Measurements from ENCODE around the gene PTPRN2. TPM values are rescaled to one million over a fixed set of nuclear protein-coding genes. Genes with fewer than 3 reads are reported as not detected.

PTPRN2 gene
- total RNA-seq, 2 experiments from 2014 or later, result 0.46 to 0.51 TPM

GRCh38 chr7:157719008-157719682 is 868.5 kb downstream of the PTPRN2 start:
- ChIA-PET POLR2A (no interaction called here), CTCF (no interaction called here)
- ATAC-seq, result no peak
- no peaks in the 10 kb centered on the region for H3K4me1 Mint-ChIP-seq
- H3K27me3 Mint-ChIP-seq, result peaks cover 8% of the 10 kb centered on the region
- H3K36me3 Mint-ChIP-seq (ENCODE audit: low read depth), result no peaks in the 10 kb centered on the region
- no peak overlapping the region for H3K27ac Mint-ChIP-seq
- H3K4me3 Mint-ChIP-seq, result no peak overlapping the region
- H3K9me3 Mint-ChIP-seq (ENCODE audit: low read depth), result no peaks in the 10 kb centered on the region
- intact Hi-C loops (cut with DNase I, micrococcal nuclease), result no loop called here
- DNase-seq, result no peak

DNA sequence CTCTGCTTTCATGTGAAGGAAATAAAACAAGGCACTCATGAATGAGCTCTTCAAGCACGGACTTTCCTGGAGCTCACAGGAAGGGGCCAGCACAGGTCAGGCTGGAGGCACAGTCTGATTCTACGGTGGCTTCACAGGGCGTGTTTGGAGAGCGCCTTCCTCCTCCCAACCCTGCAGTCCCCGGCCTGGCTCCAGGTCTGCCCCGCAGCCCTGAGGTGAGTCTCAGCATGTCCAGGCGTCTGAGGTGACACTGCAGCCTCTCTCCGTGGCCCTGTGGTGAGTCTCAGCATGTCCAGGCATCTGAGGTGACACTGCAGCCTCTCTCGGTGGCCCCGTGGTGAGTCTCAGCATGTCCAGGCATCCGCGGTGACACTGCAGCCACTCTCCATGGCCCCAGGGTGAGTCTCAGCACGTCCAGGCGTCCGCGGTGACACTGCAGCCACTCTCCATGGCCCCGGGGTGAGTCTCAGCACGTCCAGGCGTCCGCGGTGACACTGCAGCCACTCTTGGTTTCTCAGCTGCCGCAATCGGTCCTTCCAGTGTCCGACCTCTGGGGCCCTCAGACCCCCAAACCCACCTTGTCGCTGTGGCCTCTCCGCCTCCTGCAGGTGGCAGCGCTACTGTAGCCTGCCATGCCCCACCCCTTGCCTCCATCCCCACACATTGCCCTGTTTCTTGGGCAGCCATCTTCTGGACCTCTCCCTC is 869.2 kb downstream of the PTPRN2 start:
- ATAC-seq, result no peak
- CTCF ChIA-PET, result no interaction called here
- Mint-ChIP-seq H3K36me3 (ENCODE audit: low read depth) (no peaks in the 10 kb centered on the region), H3K9me3 (ENCODE audit: low read depth) (no peaks in the 10 kb centered on the region), H3K27ac (no peak overlapping the region), H3K4me3 (no peak overlapping the region), H3K27me3 (peaks cover 2% of the 10 kb centered on the region), H3K4me1 (no peaks in the 10 kb centered on the region)
- no peak for DNase-seq
- intact Hi-C loops (cut with DNase I, micrococcal nuclease), result no loop called here
- POLR2A ChIA-PET, result no interaction called here

GRCh38 chr7:157717211-157718174 is 870.1 kb downstream of the PTPRN2 start:
- ChIA-PET CTCF (no interaction called here), POLR2A (no interaction called here)
- DNase-seq (no peak), ATAC-seq (no peak)
- H3K9me3 Mint-ChIP-seq (ENCODE audit: low read depth), result no peaks in the 10 kb centered on the region
- no peaks in the 10 kb centered on the region for H3K4me1 Mint-ChIP-seq
- H3K27ac Mint-ChIP-seq, result no peak overlapping the region
- no peaks in the 10 kb centered on the region for H3K36me3 Mint-ChIP-seq (ENCODE audit: low read depth)
- intact Hi-C loops (cut with DNase I, micrococcal nuclease), result no loop called here
- H3K4me3 Mint-ChIP-seq, result no peak overlapping the region
- H3K27me3 Mint-ChIP-seq, result no peaks in the 10 kb centered on the region

DNA sequence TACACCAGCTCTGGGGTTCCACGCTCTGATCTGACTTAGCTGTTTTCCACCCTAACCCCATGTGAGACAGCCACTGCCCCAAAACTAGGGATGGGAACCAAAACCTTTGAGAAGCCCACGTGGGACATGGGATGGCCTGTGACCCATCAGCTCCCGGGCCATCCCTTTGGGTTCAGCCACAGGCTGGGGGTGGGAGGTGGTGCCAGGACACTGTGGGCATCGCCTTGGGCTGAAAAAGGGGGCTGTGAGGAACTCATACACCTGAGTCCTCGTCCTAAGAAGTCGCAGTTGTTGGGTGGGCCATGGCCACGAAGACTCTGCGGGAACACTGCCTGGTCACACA is 871.7 kb downstream of the PTPRN2 start:
- ChIA-PET POLR2A (no interaction called here), CTCF (no interaction called here)
- ATAC-seq (no peak), DNase-seq (no peak)
- Mint-ChIP-seq H3K9me3 (ENCODE audit: low read depth) (no peaks in the 10 kb centered on the region), H3K36me3 (ENCODE audit: low read depth) (no peaks in the 10 kb centered on the region), H3K4me1 (no peaks in the 10 kb centered on the region), H3K27ac (no peak overlapping the region), H3K4me3 (no peak overlapping the region), H3K27me3 (no peaks in the 10 kb centered on the region)
- intact Hi-C loops (cut with DNase I, micrococcal nuclease), result no loop called here

DNA sequence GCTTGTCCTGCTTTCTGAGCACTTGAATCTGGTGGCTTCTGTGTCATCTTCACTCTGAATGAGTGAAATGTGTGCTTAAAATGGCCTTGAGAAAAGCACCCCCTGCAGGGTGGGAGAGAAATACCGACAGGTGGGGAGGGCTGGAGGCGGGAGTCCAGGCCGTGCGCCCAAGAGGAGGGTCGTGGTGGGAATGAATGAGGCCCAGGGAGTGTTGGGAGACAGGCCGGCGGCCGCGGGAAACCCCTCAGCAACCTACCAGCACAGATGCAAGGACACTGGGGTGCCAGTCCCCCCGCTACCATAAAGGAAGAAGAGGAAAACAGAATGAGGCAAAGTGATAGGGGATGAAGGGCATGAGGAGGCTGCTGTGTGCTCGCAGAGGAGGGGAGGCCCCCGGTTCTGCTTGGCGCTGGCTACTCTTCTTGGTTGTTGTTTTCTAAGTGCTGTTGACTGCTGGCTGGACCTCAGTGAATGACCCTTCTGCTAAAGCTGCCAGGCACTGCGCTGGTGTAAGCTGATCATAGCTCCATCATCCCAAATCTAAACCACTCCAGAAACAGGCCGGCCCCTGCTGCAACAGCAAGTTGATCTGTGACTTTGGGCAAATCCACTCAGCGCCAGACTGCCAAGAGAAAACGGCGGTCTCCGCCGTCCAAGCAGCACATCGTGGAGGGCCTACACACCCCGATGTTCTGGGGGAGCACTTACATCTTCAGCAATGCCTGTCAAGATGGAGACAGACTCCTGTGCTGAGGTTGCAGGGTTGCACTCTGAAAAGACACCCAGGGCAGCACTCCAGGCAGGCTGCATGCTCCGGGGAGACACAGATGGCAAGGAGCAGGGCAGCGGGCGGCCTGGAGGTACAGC is 872.3 kb downstream of the PTPRN2 start:
- ChIA-PET CTCF (no interaction called here), POLR2A (no interaction called here)
- intact Hi-C loops (cut with DNase I, micrococcal nuclease), result no loop called here
- ATAC-seq (no peak), DNase-seq (no peak)
- Mint-ChIP-seq H3K9me3 (ENCODE audit: low read depth) (no peaks in the 10 kb centered on the region), H3K27ac (no peak overlapping the region), H3K27me3 (no peaks in the 10 kb centered on the region), H3K36me3 (ENCODE audit: low read depth) (no peaks in the 10 kb centered on the region), H3K4me3 (no peak overlapping the region), H3K4me1 (no peaks in the 10 kb centered on the region)

DNA sequence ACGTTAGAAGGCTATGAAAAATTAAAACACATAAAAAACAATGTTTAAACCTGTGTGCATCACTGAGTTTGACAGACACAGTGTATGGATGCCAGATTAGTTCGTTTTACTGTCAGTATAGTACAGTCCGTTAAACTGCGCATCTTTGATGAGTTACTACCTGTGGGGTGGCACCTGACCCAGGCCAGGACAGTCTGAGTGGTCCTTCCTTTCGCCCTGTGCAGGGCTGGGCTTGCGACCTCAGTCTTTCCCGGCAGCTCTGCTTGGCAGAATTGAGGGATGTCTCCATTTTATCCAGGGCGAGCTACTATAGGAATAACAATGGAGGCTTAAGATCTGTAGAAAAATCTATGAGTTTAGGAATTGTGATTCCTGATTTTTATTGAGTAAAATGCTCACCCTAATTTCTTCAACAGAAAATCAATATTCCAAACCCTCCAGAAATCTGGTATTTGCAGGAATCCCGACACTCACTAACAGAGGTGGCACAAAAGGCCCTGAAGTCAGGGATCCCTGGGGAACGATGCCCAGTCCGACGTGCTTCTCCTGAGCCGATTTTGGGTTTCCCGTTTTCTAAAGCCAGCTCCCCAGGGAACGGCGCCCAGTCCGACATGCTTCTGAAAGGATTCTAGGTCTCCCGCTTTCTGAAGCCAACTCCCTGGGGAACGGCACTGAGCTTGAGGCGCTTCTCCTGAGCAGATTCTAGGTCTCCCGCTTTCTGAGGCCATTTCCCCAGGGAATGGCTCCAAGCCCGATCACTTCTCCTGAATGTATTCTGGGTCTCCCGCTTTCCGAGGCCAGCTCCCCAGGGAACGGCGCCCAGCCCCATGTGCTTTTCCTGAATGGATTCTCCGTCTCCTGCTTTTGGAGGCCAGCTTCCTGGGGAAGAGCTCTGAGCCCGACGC is 873.2 kb downstream of the PTPRN2 start:
- no peak overlapping the region for H3K4me3 Mint-ChIP-seq
- intact Hi-C loops (cut with DNase I, micrococcal nuclease), result no loop called here
- H3K27me3 Mint-ChIP-seq, result no peaks in the 10 kb centered on the region
- ChIA-PET POLR2A (no interaction called here), CTCF (no interaction called here)
- no peaks in the 10 kb centered on the region for H3K36me3 Mint-ChIP-seq (ENCODE audit: low read depth)
- H3K4me1 Mint-ChIP-seq, result no peaks in the 10 kb centered on the region
- DNase-seq (no peak), ATAC-seq (no peak)
- H3K27ac Mint-ChIP-seq, result no peak overlapping the region
- no peaks in the 10 kb centered on the region for H3K9me3 Mint-ChIP-seq (ENCODE audit: low read depth)

- ChIA-PET POLR2A (no interaction called here), CTCF (no interaction called here)
- Mint-ChIP-seq H3K4me3 (no peak overlapping the region), H3K9me3 (ENCODE audit: low read depth) (no peaks in the 10 kb centered on the region), H3K27ac (no peak overlapping the region), H3K4me1 (no peaks in the 10 kb centered on the region), H3K36me3 (ENCODE audit: low read depth) (no peaks in the 10 kb centered on the region), H3K27me3 (peaks cover 2% of the 10 kb centered on the region)
- intact Hi-C loops (cut with DNase I, micrococcal nuclease), result no loop called here
- DNase-seq (no peak), ATAC-seq (no peak)
Observed at GRCh38 chr7:157713591-157713990, 874.0 kb downstream of the PTPRN2 start.

DNA sequence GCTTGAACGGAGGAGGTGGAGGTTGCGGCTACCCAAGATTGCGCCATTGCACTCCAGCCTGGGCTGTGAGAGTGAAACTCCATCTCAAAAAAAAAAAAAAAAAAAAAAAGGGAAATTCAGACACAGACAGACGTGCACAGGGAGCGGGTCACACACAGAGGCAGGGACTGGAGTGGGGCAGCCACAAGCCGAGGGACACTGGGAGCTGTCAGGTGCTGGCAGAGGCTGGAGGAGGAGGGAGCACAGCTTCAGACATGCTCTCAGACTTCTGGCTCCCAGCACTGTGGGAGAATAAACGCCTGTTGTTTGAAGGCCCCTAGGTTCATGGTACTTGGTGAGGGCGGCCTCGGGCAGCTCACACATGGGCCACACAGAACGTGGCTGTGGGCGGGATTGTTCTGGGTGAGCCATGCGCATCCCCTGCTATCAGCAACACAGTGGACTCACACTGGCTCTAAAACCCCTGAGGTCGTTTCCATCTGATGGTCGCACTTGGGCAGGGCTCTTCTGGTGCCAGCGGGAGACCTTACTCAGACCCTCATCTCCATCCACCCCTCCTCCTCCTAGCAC is 874.9 kb downstream of the PTPRN2 start:
- Mint-ChIP-seq H3K27ac (no peak overlapping the region), H3K4me1 (no peaks in the 10 kb centered on the region), H3K4me3 (no peak overlapping the region), H3K27me3 (peaks cover 5% of the 10 kb centered on the region), H3K9me3 (ENCODE audit: low read depth) (no peaks in the 10 kb centered on the region), H3K36me3 (ENCODE audit: low read depth) (no peaks in the 10 kb centered on the region)
- ATAC-seq (no peak), DNase-seq (no peak)
- intact Hi-C loops (cut with DNase I, micrococcal nuclease), result no loop called here
- ChIA-PET POLR2A (no interaction called here), CTCF (no interaction called here)

DNA sequence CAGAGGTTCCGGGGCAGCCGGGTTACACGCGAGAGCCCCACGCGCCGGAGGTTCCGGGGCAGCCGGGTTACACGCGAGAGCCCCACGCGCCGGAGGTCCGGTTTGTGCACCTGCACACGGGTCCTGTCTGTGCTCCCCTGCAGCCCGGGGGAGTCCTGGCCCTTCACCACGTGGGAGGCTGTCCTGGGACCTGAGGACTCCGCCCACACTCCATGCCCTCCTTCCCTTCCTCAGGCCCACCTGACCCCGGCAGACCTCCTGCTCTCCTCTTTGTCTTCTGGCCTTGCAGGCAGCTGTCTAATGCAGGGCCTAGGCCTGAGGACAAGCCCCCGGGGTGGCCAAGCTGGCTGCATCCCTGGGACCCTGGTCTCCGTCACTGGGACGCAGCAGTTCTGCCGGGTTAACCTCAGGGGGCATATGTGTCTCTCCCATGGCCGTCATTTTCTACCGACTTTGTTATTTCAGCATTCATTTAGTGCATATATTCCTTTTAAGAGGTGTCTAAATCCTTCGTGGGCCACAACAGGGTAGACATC is 876.2 kb downstream of the PTPRN2 start:
- ChIA-PET CTCF (no interaction called here), POLR2A (no interaction called here)
- H3K36me3 Mint-ChIP-seq (ENCODE audit: low read depth), result no peaks in the 10 kb centered on the region
- H3K27me3 Mint-ChIP-seq, result peaks cover 8% of the 10 kb centered on the region
- no peak overlapping the region for H3K27ac Mint-ChIP-seq
- H3K4me3 Mint-ChIP-seq, result no peak overlapping the region
- DNase-seq, result no peak
- intact Hi-C loops (cut with DNase I, micrococcal nuclease), result no loop called here
- H3K4me1 Mint-ChIP-seq, result no peaks in the 10 kb centered on the region
- ATAC-seq, result no peak
- H3K9me3 Mint-ChIP-seq (ENCODE audit: low read depth), result no peaks in the 10 kb centered on the region

DNA sequence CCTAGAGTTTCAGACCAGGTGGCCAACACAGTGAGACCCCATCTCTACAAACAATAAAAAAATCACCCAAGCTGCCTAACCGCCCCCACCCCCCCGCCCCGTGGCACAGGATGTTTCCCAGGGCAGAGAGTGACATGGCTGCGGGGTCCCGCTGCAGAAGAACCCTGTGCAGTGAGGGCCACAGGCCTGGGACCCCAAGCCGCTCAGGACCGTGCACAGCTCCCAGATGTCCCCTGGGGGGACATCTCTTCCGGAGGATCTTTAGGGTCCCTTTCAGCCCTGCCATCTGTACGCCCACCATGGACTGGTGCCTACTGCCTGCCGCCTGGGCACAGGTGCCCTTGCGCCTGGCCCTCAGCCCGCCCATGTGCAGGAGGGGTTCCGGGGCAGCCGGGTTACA is 877.2 kb downstream of the PTPRN2 start:
- no peak for ATAC-seq
- H3K36me3 Mint-ChIP-seq (ENCODE audit: low read depth), result no peaks in the 10 kb centered on the region
- DNase-seq, result no peak
- ChIA-PET POLR2A (no interaction called here), CTCF (no interaction called here)
- H3K4me3 Mint-ChIP-seq, result no peak overlapping the region
- H3K4me1 Mint-ChIP-seq, result no peaks in the 10 kb centered on the region
- H3K27me3 Mint-ChIP-seq, result peaks cover 8% of the 10 kb centered on the region
- no peak overlapping the region for H3K27ac Mint-ChIP-seq
- no peaks in the 10 kb centered on the region for H3K9me3 Mint-ChIP-seq (ENCODE audit: low read depth)
- intact Hi-C loops (cut with DNase I, micrococcal nuclease), result no loop called here
